GM19372 (cell line): ENCODE results near the gene POLD2.

Experiments
- ATAC-seq: cut with Tn5 transposase; IDR thresholded peaks from one replicate; pipeline ENCODE4 v1.9.1; 2021; ENCODE audit warnings: mild to moderate bottlenecking, low read depth, moderate library complexity; ENCODE audit not compliant: unreplicated experiment

The POLD2 gene

GRCh38 chr7:44103566-44103922 lies 19.8 kb downstream of the POLD2 start:
- ATAC-seq, result no peak

DNA sequence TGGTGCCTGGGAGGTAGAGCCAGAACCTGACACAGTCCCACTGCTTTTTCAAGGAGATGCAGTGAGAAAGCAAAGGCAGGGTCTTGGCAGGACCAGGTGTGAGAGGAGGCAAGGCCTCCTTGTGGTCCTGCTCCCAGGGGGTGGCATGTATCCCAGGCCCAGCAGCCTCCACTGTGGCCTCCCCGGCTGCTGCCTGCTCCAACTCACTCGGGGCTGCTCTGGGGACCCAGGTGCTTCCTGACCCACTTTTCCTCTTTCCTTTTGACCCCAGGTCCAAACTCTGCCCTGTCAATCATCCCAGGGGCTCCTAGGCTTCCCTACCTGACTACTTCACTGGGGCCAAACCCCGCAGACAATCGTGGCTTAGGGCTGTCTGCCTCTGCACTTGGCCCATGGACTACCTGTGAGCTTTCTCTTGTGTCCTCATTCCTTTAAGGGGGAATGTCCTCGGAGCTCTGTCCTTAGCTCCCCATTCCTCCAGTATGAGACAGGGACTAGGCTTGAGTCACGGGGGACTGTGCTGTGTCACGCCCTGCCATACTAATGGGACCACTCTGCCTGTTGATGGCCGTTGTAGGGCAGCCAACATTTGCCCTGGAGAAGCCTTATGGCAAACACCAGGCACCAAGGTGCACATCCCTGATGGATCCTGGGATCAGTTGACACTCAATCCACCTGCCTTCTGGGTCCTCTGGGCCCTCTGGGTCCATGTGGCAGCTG lies 20.3 kb downstream of the POLD2 start:
- no peak for ATAC-seq

GRCh38 chr7:44101966-44102845 lies 21.1 kb downstream of the POLD2 start:
- no peak for ATAC-seq

DNA sequence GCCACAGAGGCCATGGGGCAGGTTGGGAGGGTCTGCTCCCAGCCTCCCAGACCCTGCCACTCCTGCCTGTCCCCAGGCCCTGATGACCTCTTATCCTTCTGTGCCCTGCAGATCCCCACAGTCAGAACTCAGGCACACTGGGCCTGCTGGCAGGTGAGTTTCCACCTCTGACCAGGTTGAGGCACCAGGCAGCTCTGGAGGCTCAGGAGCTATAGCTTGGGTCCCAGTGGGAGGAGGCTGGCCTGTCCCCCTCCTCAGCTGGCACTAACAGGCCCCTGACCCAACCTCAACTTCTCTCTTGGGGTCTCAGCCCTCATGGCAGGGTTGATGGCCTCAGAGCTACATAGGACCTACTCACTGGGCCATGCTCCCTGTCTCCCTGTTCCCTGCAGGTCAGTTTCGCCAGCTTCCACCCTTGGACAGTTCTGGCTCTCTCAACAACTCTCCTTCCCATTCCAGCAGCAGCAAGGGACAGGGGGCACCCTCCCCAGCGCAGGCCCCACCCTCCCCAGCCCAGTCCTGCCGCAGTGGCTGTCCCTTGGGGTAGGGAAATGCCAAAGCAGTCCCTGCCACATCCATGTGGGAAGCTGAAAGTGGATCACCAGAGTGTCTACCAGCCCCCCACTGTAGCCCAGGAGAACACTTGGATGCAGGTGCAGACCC lies 21.9 kb downstream of the POLD2 start:
- ATAC-seq, result no peak

DNA sequence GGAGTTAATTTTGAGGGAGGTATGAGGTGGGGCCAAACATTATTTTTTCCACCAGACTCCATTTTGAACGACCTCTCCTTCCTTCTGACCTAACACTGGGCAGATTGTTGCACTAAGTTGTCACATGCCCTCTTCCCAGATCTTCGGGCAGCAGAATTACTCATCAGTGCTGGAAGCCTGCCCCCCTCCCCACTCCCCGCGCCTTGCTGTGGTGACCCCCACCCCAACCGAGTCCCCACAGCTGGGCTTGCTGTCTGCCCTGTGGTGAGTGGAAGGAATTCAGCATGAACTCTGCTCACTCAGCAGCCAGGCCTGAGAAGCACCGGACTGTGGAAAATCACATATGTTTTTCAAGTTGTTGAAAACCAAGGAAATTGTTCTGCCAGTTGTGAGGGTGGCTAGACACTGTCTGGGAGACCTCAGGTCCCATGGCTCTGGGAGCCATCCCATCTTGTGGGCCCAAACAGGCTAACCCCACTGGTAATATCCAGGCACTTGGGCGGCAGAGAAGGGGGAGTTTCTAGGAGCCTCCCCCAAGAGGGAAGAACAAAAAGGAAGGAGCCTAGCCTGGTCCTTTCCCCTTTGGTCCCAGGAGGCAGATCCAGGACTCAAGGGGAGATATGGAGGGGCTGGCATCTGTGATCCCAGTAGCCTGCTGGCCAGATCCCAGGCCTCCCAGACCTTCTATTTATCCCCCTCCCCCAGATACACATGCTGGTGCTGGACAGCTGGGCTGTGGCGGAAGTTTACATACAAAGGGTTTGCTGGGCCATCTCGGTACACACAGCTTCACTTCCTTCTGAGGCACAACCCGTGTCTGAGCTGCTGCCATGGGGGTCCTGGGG lies 22.7 kb downstream of the POLD2 start:
- no peak for ATAC-seq

DNA sequence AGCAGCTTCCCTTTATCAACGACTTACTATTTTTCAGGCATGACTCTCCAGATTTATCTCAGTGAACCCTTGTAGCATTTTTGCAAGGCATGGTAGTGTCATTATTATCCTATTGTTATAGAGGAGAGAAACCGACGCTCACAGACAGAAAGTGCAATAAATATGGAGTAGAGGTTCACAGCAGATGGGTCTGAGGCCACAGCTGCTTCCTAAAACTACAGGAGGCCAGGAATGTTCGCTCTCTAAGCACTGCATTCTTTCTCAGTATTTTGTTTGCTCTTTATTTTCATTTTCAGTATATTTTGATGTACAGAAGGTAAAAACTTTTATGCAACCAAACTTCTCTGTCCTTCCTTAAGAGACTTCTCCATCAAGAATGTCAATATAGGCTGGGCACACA lies 23.7 kb downstream of the POLD2 start:
- no peak for ATAC-seq

DNA sequence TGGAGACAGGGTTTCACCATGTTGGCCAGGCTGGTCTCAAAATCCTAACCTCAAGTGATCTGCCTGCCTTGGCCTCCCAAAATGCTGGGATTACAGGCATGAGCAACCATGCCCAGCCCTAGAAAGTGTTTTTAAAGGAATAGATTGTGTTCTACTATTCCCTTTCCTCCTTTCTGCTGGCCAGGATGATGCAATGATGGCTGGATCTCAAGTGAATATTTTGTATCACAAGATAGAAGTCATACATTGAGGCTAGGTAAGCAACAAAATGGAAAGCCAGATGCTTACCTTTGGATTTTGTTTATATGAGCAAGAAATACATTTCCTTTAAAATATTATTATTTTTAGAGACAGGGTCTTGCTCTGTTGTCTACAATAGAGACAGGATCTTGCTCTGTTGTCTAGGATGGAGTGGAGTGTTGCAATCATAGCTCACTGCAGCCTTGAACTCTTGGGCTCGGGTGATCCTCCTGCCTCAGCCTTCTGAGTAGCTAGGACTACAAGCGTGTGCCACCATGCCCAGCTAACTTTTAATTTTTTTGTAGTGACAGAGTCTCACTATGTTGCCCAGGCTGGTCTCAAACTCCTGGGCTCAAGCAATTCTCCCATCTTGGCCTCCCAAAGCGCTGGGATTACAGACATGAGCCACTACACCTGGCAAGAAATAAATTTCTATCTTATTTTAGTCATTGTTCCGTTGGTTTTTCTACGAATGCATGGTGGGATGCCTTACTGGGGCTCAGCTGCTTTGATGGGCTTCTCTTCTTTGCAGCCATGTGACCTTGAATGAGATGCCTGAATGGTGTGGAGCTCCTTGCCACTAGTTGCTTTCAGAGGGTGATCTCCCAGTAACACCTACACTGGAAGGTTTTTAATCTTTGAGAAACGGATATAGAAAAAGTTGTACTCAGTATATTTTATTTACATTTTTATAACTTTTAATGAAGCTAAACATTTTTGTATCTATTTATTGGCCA lies 25.0 kb downstream of the POLD2 start:
- ATAC-seq, result no peak

DNA sequence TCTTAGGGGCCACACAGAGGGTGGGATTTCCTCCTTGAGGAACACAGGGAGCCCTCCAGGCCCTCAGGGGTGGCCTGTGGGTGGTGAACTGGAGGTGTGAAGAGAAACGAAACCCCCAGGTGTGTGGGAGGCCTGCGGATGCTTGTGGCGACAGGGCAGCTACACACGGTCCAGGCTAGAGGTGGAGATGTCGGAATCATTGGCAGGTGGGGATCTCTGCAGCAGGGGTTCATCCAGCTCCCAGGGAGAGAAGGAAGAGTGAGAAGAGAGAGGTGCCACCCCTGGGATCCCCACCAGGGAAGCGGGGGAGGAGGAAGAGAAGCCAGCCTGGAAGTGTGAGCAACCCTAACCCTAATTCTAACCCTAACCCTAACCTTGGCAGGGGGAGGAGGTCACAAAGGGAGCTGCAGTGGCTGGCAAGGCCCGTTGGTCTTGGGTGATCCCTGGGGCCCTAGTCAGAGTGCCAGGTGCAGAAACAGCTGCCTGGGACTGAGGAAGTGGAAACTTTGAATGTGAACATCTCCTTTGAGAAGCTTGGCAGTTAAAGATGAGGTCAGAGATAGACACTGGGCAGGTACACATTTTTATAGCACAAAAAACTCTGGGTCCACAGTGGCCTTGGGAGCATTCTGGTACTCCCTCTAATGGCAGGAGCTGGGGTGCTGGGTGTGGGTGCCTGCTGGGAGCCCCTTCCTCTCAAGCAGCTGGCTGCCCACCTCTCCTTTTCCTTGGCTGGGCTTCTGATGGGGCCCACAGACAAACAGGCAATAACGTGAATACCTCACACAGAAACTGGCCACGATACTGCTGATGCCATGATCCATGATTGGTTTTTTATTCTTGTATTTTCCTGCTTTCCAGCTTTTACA lies 26.1 kb downstream of the POLD2 start:
- ATAC-seq, result no peak

DNA sequence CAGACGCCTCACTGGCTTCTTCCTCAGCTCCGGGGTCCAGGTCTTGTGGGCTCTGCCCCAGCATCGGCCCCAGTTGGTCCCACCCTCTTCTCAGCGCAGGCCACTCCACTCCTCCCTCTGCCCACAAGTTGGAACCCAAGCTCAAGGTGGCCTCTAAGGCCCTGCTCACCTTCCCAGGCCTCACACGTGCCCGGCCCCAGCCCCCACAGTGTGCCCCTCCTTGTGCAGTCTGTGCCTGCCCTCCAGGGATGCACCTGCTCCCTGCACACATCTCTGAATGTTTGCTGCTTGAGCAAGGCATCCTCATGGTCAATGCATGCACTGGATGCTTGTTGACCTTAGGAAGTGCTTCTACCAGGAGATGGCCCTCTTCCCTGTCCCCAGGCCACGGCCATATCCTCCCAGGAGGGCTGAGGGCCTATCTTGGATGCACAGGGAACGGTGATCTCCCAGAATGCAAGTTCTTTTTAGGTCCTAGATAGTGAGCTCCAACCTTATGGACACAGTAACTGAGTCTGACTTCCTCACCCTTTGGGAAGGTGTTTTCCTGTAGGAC lies 26.9 kb downstream of the POLD2 start:
- ATAC-seq, result no peak

- no peak for ATAC-seq
These were observed 27.6 kb downstream of the POLD2 start for GRCh38 chr7:44095781-44096180.

DNA sequence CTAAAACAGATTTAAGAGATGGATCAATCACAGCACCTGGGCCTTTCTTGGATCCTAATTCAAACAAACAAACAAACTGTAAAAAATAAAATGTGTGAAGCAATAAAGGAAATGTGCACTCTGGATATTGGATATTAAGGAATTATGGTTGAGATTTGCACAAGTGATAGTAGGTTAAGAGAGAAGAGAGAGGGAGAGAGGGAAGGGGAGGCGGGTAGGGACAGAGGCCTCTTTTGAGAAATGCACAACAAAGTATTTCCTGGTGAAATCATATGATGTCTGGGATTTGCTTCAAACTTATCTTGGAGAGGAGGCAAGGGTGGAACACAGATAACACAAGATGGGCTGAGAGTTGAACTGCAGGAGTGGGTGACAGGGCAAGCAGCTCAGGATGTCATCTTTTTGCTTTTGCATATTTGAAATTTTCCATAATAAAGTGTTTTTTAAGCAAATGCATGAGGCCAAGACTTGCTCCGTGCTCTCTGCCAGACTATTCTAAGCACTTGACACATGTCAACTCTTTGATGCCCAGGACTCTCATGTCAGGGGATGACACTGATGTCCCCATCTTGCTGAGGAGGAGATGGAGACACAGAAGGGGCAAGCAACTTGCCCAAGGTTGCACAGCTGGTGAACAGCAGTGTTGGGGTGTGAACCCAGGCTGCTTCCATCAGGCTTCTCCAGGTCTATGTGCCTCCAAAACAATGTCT lies 28.3 kb downstream of the POLD2 start:
- ATAC-seq, result no peak

GRCh38 chr7:44094365-44094764 lies 29.0 kb downstream of the POLD2 start:
- ATAC-seq, result no peak

DNA sequence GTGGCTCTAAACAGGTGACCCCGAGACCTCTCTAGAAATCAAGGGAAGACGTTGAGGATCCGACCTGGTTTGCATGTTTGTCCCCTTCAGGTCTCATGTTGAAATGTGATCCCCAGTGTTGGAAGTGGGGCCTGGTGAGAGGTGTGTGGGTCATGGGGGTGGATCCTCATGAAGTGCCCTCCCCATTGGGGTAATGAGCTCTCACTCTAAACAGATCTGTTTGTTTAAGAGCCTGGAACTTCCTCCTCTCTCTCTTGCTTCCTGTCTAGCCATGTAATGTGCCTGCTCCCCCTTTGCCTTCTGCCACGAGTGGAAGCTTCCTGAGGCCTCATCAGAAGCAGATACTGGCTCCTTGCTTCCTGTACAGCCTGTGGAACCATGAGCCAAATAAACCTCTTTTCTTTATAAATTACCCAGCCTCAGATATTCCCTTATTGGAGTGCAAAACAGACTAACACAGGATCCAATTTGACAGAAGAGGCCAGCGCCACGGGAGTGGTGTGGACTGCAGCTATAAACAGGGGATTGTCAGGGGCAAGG lies 30.2 kb downstream of the POLD2 start:
- ATAC-seq, result no peak

GRCh38 chr7:44087911-44088838 lies 35.2 kb downstream of the POLD2 start:
- no peak for ATAC-seq

GRCh38 chr7:44086627-44087026 lies 36.7 kb downstream of the POLD2 start:
- no peak for ATAC-seq

DNA sequence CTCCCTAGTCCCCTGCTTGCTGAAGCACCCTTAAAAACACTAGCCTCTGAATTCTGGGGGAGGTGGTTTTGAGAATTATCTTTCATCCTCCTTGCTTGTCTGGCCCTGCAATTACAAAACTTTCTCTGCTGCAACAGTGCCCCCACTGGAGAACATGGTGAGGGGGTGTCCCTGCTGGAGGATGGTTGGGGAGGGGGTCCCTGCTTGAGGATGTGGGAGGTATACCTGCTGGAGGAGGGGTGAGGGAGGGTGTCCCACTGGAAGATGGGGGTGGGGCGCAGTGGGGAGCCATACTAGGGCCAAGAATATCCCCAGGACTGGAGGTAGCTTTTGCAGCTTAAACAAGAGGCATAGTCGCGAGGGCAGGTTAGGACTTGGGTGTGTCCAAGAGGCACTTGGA lies 37.8 kb downstream of the POLD2 start:
- ATAC-seq, result no peak
